ENCODE data around the gene LHFPL2.
"Not testable (repeated sequence)": the region's sequence is repeated elsewhere in the genome, so short reads cannot be mapped to it uniquely, and the experiment has no call there.

Gene LHFPL2

GRCh38 chr5:78640662-78641474 is 7.7 kb downstream of the LHFPL2 start:
- no peak for DNase-seq (ENCODE audit: low spot score)

GRCh38 chr5:78639791-78640190 is 8.8 kb downstream of the LHFPL2 start:
- no peak for DNase-seq (ENCODE audit: low spot score)

GRCh38 chr5:78638973-78639669 is 9.5 kb downstream of the LHFPL2 start:
- DNase-seq (ENCODE audit: low spot score), result no peak

- DNase-seq (ENCODE audit: low spot score), result no peak
These were observed 10.1 kb downstream of the LHFPL2 start for GRCh38 chr5:78638423-78638822.

GRCh38 chr5:78637468-78637867 is 11.1 kb downstream of the LHFPL2 start:
- DNase-seq (ENCODE audit: low spot score), result no peak

- no peak for DNase-seq (ENCODE audit: low spot score)
These were observed 11.9 kb downstream of the LHFPL2 start for GRCh38 chr5:78636682-78637081.

GRCh38 chr5:78634634-78635033 is 13.9 kb downstream of the LHFPL2 start:
- no peak for DNase-seq (ENCODE audit: low spot score)

- DNase-seq (ENCODE audit: low spot score), result no peak
These were observed 14.3 kb downstream of the LHFPL2 start for GRCh38 chr5:78634229-78634628.

GRCh38 chr5:78633700-78634099 is 14.9 kb downstream of the LHFPL2 start:
- no peak for DNase-seq (ENCODE audit: low spot score)

- DNase-seq (ENCODE audit: low spot score), result no peak
These were observed 16.1 kb downstream of the LHFPL2 start for GRCh38 chr5:78632467-78632866.

GRCh38 chr5:78631931-78632330 is 16.6 kb downstream of the LHFPL2 start:
- DNase-seq (ENCODE audit: low spot score), result no peak

GRCh38 chr5:78630047-78630446 is 18.5 kb downstream of the LHFPL2 start:
- no peak for DNase-seq (ENCODE audit: low spot score)

GRCh38 chr5:78629624-78630023 is 18.9 kb downstream of the LHFPL2 start:
- no peak for DNase-seq (ENCODE audit: low spot score)

GRCh38 chr5:78628270-78628992 is 20.1 kb downstream of the LHFPL2 start:
- DNase-seq (ENCODE audit: low spot score), result no peak

GRCh38 chr5:78627766-78628165 is 20.8 kb downstream of the LHFPL2 start:
- DNase-seq (ENCODE audit: low spot score), result no peak

- no peak for DNase-seq (ENCODE audit: low spot score)
These were observed 21.4 kb downstream of the LHFPL2 start for GRCh38 chr5:78627175-78627574.

- no peak for DNase-seq (ENCODE audit: low spot score)
These were observed 22.5 kb downstream of the LHFPL2 start for GRCh38 chr5:78626009-78626571.

- DNase-seq (ENCODE audit: low spot score), result no peak
These were observed 23.6 kb downstream of the LHFPL2 start for GRCh38 chr5:78624992-78625391.

- DNase-seq (ENCODE audit: low spot score), result no peak
These were observed 24.5 kb downstream of the LHFPL2 start for GRCh38 chr5:78624011-78624541.

- no peak for DNase-seq (ENCODE audit: low spot score)
These were observed 26.1 kb downstream of the LHFPL2 start for GRCh38 chr5:78622302-78622971.

- DNase-seq (ENCODE audit: low spot score), result no peak
These were observed 27.3 kb downstream of the LHFPL2 start for GRCh38 chr5:78621291-78621738.

- not testable (repeated sequence) for DNase-seq (ENCODE audit: low spot score)
These were observed 28.5 kb downstream of the LHFPL2 start for GRCh38 chr5:78620119-78620518.
